OCI-LY1 (cell line): ENCODE measurements around the gene CELF2.

Source experiments
- EZH2 ChIP-seq: fragments of 200-600 bp; sonication (generic), shearing (Covaris generic); IDR thresholded peaks from 2 replicates; pipeline ENCODE4 v1.8.0; 2017; ENCODE audit warnings: borderline replicate concordance, mixed run types, mild to moderate bottlenecking, antibody characterized with exemption, low read length, moderate library complexity, mixed read lengths
- TF ChIP-seq, protein P1 (sequence below): fragments of 200-600 bp; sonication (generic), shearing (Covaris generic); IDR thresholded peaks from 2 replicates; pipeline ENCODE4 v1.5.1; 2017; ENCODE audit warnings: mild to moderate bottlenecking, antibody characterized with exemption, low read length, moderate library complexity, mixed read lengths

DNA sequence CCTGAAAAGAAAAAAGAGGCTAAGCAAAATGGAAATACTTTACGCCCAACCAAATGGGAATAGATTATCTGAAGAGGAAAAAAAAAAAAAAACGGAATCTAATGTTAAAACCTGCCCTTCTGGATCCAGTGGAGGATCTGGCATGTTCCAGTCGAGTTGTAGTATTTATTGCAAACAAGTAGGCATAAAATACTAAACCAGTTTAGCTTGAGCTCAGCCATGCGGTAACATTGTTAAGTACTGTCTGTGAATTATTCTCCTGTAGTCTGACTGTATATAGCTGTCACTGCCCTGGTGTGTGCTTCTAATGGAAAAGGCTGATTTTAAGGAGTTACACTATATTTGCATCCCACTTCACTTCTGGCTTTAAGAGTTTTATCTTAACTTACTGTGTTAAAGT lies 40.3 kb downstream of the CELF2 start:
- TF ChIP-seq, protein P1, sequence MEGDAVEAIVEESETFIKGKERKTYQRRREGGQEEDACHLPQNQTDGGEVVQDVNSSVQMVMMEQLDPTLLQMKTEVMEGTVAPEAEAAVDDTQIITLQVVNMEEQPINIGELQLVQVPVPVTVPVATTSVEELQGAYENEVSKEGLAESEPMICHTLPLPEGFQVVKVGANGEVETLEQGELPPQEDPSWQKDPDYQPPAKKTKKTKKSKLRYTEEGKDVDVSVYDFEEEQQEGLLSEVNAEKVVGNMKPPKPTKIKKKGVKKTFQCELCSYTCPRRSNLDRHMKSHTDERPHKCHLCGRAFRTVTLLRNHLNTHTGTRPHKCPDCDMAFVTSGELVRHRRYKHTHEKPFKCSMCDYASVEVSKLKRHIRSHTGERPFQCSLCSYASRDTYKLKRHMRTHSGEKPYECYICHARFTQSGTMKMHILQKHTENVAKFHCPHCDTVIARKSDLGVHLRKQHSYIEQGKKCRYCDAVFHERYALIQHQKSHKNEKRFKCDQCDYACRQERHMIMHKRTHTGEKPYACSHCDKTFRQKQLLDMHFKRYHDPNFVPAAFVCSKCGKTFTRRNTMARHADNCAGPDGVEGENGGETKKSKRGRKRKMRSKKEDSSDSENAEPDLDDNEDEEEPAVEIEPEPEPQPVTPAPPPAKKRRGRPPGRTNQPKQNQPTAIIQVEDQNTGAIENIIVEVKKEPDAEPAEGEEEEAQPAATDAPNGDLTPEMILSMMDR: no peak
- no peak for TF ChIP-seq EZH2
